ENCODE measurements around the gene THOC2.
"Not testable (repeated sequence)": the region's sequence is repeated elsewhere in the genome, so short reads cannot be mapped to it uniquely, and the experiment has no call there.

Gene THOC2

GRCh38 chrX:123656507-123656906 is 76.3 kb downstream of the THOC2 start:
- DNase-seq, result not testable (repeated sequence)

- not testable (repeated sequence) for DNase-seq
Observed at GRCh38 chrX:123648811-123649181, 84.1 kb downstream of the THOC2 start.

GRCh38 chrX:123648028-123648810 is 84.6 kb downstream of the THOC2 start:
- DNase-seq, result no peak

- no peak for DNase-seq
Observed at GRCh38 chrX:123647244-123647643, 85.6 kb downstream of the THOC2 start.

- no peak for DNase-seq
Observed at GRCh38 chrX:123629502-123629901, 103.3 kb downstream of the THOC2 start.

GRCh38 chrX:123626962-123627361 is 105.9 kb downstream of the THOC2 start:
- DNase-seq, result peak; percentile 43

- DNase-seq, result no peak
Observed at GRCh38 chrX:123625952-123626351, 106.9 kb downstream of the THOC2 start.

GRCh38 chrX:123625477-123625876 is 107.4 kb downstream of the THOC2 start:
- no peak for DNase-seq

GRCh38 chrX:123617007-123617406 is 115.8 kb downstream of the THOC2 start:
- DNase-seq, result no peak

GRCh38 chrX:123610915-123611314 is 121.9 kb downstream of the THOC2 start:
- DNase-seq, result no peak

- DNase-seq, result no peak
Observed at GRCh38 chrX:123607806-123608205, 125.0 kb downstream of the THOC2 start.

- no peak for DNase-seq
Observed at GRCh38 chrX:123607270-123607669, 125.6 kb downstream of the THOC2 start.

- no peak for DNase-seq
Observed at GRCh38 chrX:123603491-123603890, 129.4 kb downstream of the THOC2 start.

GRCh38 chrX:123601437-123601836 is 131.4 kb downstream of the THOC2 start:
- DNase-seq, result no peak

- DNase-seq, result no peak
Observed at GRCh38 chrX:123600181-123600580, 132.7 kb downstream of the THOC2 start.

- peak; percentile 34 for DNase-seq
Observed at GRCh38 chrX:123590842-123591486, 141.9 kb downstream of the THOC2 start.

- DNase-seq, result no peak
Observed at GRCh38 chrX:123588723-123589122, 144.1 kb downstream of the THOC2 start.

- no peak for DNase-seq
Observed at GRCh38 chrX:123581586-123581985, 151.3 kb downstream of the THOC2 start.

GRCh38 chrX:123580792-123581191 is 152.1 kb downstream of the THOC2 start:
- no peak for DNase-seq

- not testable (repeated sequence) for DNase-seq
Observed at GRCh38 chrX:123574027-123574426, 158.8 kb downstream of the THOC2 start.

GRCh38 chrX:123570011-123570590 is 162.8 kb downstream of the THOC2 start:
- no peak for DNase-seq

GRCh38 chrX:123563167-123563566 is 169.7 kb downstream of the THOC2 start:
- no peak for DNase-seq

- no peak for DNase-seq
Observed at GRCh38 chrX:123562342-123563146, 170.3 kb downstream of the THOC2 start.

All from activated CD4-positive, alpha-beta T cell treated with anti-CD3 and anti-CD28 coated beads, Interleukin-10, Interleukin-2, amounts not matched to agents 100 ng/mL and 50 ng/mL, durations not matched to agents 16 hours and 8 hours (primary cell).